Fibroblast of lung (primary cell): ENCODE measurements around the gene ANKRD44. TPM values are rescaled to one million over a fixed set of nuclear protein-coding genes. Genes with fewer than 3 reads are reported as not detected.
"Not testable (repeated sequence)": the region's sequence is repeated elsewhere in the genome, so short reads cannot be mapped to it uniquely, and the experiment has no call there.

ENCODE experiments used
- DNase-seq, 2 donors: peaks; one replicate each; pipeline versions ENCODE4 v3.0.0 to v3.0.0-alpha.2; 2010; ENCODE audit warnings: low read depth in 2 of 2
- H2AFZ ChIP-seq: 2 replicates; pipeline ENCODE4 v1.5.1; 2012; ENCODE audit warnings: low read length, control low read depth, inconsistent platforms
- H3K27ac ChIP-seq: 2 replicates; pipeline ENCODE4 v1.5.1; 2011; ENCODE audit warnings: low read length, control low read depth; ENCODE audit not compliant: insufficient read depth
- H3K27me3 ChIP-seq: 2 replicates; pipeline ENCODE4 v1.5.1; 2011; ENCODE audit warnings: mild to moderate bottlenecking, low read length; ENCODE audit not compliant: control insufficient read depth, insufficient read depth
- H3K36me3 ChIP-seq: 2 replicates; pipeline ENCODE4 v1.5.1; 2011; ENCODE audit warnings: low read length; ENCODE audit not compliant: control insufficient read depth, insufficient read depth
- H3K4me1 ChIP-seq: 2 replicates; pipeline ENCODE4 v1.5.1; 2011; ENCODE audit warnings: low read length; ENCODE audit not compliant: control insufficient read depth, insufficient read depth; ENCODE audit errors: extremely low read depth
- H3K4me2 ChIP-seq: 2 replicates; pipeline ENCODE4 v1.5.1; 2011; ENCODE audit warnings: low read length, control low read depth; ENCODE audit not compliant: insufficient read depth; ENCODE audit errors: extremely low read depth
- H3K4me3 ChIP-seq, 4 experiments: fragments of 200-600 bp in 1 of 4; sonication (generic) in 1 of 4; replicated peaks in 1 of 4; 2 replicates each; pipeline ENCODE4 v1.5.1; 2011 to 2016; ENCODE audit warnings: low read length in 4 of 4, low read depth in 3 of 4, mild to moderate bottlenecking in 3 of 4, control low read depth in 2 of 4, inconsistent platforms in 1 of 4, mixed read lengths in 1 of 4; ENCODE audit not compliant: insufficient read depth in 1 of 4; ENCODE audit errors: control extremely low read depth in 1 of 4
- H3K79me2 ChIP-seq: 2 replicates; pipeline ENCODE4 v1.5.1; 2012; ENCODE audit warnings: mild to moderate bottlenecking, low read length, inconsistent platforms; ENCODE audit not compliant: control insufficient read depth, insufficient read depth
- H3K9ac ChIP-seq: 2 replicates; pipeline ENCODE4 v1.5.1; 2011; ENCODE audit warnings: mild to moderate bottlenecking, low read length, control low read depth; ENCODE audit not compliant: insufficient read depth
- H3K9me3 ChIP-seq: 2 replicates; pipeline ENCODE4 v1.5.1; 2012; ENCODE audit warnings: low read depth, low read length; ENCODE audit not compliant: control insufficient read depth, insufficient read depth
- H4K20me1 ChIP-seq: 2 replicates; pipeline ENCODE4 v1.5.1; 2011; ENCODE audit warnings: low read length; ENCODE audit not compliant: control insufficient read depth, insufficient read depth; ENCODE audit errors: extremely low read depth
- EZH2 ChIP-seq: IDR thresholded peaks from 2 replicates; pipeline ENCODE4 v1.5.1; 2012; ENCODE audit warnings: low read length, control low read depth, mild to moderate bottlenecking; ENCODE audit errors: missing control alignments
- polyA plus RNA-seq, 2 donors: library from polyadenylated mRNA; depleted of rRNA in 1 of 2; stranded (reverse) in 1 of 2; unstranded in 1 of 2; fragments of >200 nt; gene quantifications; 2 replicates each; pipeline ENCODE4 v1.2.1, GENCODE V29; 2011 to 2012; ENCODE audit warnings: missing spikeins in 1 of 2
- total RNA-seq: library from RNA; depleted of rRNA; stranded (reverse); fragments of >200 nt; gene quantifications from 2 replicates; pipeline ENCODE4 v1.2.1, GENCODE V29; 2014
- TF ChIP-seq, protein P1 (sequence below), 2 donors: IDR thresholded peaks in 1 of 2; conservative IDR thresholded peaks in 1 of 2; 1 replicate in 1 of 2; 2 replicates in 1 of 2; pipeline ENCODE4 v1.5.1; 2011 to 2012; ENCODE audit warnings: low read length in 2 of 2, control low read depth in 1 of 2, inconsistent platforms in 1 of 2, low read depth in 1 of 2, mild to moderate bottlenecking in 1 of 2

The ANKRD44 gene
- total and polyA plus RNA-seq, 2 donors (not counting 1 experiment from before 2014, with no cell fraction given) = 7.6 to 9.7 TPM

DNA sequence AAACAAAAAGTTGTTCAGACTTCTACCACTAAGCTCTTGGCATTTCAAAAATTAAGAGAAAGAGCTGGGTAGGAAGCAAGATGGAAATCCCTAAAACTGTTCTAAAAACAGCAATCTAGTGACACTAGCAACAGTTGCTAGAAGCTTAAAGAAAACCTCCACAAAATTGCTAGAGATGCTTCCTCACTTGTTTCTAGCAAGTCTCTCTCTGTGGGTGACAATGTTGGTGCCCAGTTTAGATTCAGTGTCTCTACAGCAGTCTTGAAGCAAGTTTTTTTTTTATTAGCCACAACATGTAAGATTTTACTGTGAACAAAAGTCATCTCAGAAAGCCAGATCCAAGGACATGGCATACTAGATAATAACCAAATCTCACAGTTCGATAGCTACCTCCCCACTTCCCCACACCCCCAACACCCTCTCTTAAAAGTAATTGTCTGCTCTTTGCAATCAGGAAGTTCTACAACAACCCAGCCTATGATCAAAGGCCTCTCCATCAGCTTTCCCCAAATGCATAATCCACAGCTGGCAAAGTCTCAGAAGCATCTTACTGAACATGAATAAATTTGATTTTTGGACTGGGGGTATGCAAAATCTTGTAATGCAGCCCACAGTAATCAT lies 70.0 kb downstream of the ANKRD44 start:
- Histone ChIP-seq H4K20me1 (no peaks in the 10 kb centered on the region), H3K4me2 (no peak overlapping the region), H3K4me1 (no peaks in the 10 kb centered on the region), H3K9me3 (no peaks in the 10 kb centered on the region), H3K27me3 (no peaks in the 10 kb centered on the region), H3K36me3 (no peaks in the 10 kb centered on the region), H3K27ac (no peak overlapping the region), H2AFZ (no peak overlapping the region), H3K4me3 (no peak overlapping the region), H3K9ac (no peak overlapping the region), H3K79me2 (no peaks in the 10 kb centered on the region)
- TF ChIP-seq EZH2 = no peak
- TF ChIP-seq, protein P1, sequence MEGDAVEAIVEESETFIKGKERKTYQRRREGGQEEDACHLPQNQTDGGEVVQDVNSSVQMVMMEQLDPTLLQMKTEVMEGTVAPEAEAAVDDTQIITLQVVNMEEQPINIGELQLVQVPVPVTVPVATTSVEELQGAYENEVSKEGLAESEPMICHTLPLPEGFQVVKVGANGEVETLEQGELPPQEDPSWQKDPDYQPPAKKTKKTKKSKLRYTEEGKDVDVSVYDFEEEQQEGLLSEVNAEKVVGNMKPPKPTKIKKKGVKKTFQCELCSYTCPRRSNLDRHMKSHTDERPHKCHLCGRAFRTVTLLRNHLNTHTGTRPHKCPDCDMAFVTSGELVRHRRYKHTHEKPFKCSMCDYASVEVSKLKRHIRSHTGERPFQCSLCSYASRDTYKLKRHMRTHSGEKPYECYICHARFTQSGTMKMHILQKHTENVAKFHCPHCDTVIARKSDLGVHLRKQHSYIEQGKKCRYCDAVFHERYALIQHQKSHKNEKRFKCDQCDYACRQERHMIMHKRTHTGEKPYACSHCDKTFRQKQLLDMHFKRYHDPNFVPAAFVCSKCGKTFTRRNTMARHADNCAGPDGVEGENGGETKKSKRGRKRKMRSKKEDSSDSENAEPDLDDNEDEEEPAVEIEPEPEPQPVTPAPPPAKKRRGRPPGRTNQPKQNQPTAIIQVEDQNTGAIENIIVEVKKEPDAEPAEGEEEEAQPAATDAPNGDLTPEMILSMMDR (conservative IDR thresholded peaks at IDR 0.05 in 1 of 2, IDR thresholded peaks at IDR 0.05 in 1 of 2; ENCODE audit: low read depth in 1 of 2, low read length in 2 of 2) = no peak
- DNase-seq = no peak

DNA sequence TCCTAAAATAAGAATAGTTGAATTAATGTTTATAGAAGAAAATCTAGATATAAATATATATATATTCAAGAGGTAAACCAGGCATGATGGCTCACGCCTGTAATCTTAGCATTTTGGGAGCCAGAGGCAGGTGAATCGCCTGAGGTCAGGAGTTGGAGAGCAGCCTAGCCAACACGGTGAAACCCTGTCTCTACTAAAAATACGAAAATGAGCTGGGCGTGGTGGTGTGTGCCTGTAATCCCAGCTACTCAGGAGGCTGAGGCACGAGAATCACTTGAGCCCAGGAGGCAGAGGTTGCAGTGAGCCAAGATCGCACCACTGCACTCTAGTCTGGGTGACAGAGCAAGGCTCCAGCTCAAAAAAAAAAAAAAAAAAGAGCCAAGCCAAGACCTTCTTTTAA lies 70.6 kb downstream of the ANKRD44 start:
- not testable (repeated sequence) for H3K27ac ChIP-seq, H2AFZ ChIP-seq, H3K79me2 ChIP-seq, H4K20me1 ChIP-seq, H3K9ac ChIP-seq, H3K9me3 ChIP-seq, H3K4me1 ChIP-seq, DNase-seq, H3K4me2 ChIP-seq, H3K4me3 ChIP-seq, H3K36me3 ChIP-seq, H3K27me3 ChIP-seq

DNA sequence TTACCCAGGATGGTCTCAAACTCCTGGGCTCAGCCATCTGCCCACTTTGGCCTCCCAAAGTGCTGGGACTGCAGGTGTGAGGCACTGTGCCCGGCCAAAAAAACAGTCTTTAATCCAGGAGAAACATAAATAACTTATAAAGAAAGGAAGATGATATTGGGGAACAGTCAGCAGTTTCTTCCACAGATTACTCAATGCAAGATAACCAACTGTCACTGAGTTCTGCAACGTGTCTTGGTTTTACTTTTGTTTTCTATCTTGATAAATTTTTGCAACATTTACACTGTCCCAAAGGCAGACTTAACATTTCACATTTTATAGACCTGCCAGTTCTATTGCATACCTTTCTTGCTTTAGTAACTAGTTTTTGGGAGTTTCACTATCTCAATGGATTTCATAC lies 71.1 kb downstream of the ANKRD44 start:
- H3K4me3 ChIP-seq = no peak overlapping the region
- peak overlapping the region; percentile 2 for H3K4me2 ChIP-seq
- H3K9ac ChIP-seq = no peak overlapping the region
- H2AFZ ChIP-seq = no peak overlapping the region
- H3K36me3 ChIP-seq = no peaks in the 10 kb centered on the region
- H3K9me3 ChIP-seq = no peaks in the 10 kb centered on the region
- TF ChIP-seq EZH2 = no peak
- TF ChIP-seq, protein P1 (conservative IDR thresholded peaks at IDR 0.05 in 1 of 2, IDR thresholded peaks at IDR 0.05 in 1 of 2; ENCODE audit: low read depth in 1 of 2, low read length in 2 of 2) = no peak
- no peaks in the 10 kb centered on the region for H3K79me2 ChIP-seq
- no peaks in the 10 kb centered on the region for H3K27me3 ChIP-seq
- H4K20me1 ChIP-seq = no peaks in the 10 kb centered on the region
- no peaks in the 10 kb centered on the region for H3K4me1 ChIP-seq
- H3K27ac ChIP-seq = no peak overlapping the region
- DNase-seq = no peak
